ENCODE results near the gene SLC22A1. TPM values are rescaled to one million over a fixed set of nuclear protein-coding genes. Genes with fewer than 3 reads are reported as not detected.
"Not testable (repeated sequence)": the region's sequence is repeated elsewhere in the genome, so short reads cannot be mapped to it uniquely, and the experiment has no call there.

The SLC22A1 gene
- total RNA-seq, 2 donors from 2014 or later = 1.2 to 1.6 TPM

DNA sequence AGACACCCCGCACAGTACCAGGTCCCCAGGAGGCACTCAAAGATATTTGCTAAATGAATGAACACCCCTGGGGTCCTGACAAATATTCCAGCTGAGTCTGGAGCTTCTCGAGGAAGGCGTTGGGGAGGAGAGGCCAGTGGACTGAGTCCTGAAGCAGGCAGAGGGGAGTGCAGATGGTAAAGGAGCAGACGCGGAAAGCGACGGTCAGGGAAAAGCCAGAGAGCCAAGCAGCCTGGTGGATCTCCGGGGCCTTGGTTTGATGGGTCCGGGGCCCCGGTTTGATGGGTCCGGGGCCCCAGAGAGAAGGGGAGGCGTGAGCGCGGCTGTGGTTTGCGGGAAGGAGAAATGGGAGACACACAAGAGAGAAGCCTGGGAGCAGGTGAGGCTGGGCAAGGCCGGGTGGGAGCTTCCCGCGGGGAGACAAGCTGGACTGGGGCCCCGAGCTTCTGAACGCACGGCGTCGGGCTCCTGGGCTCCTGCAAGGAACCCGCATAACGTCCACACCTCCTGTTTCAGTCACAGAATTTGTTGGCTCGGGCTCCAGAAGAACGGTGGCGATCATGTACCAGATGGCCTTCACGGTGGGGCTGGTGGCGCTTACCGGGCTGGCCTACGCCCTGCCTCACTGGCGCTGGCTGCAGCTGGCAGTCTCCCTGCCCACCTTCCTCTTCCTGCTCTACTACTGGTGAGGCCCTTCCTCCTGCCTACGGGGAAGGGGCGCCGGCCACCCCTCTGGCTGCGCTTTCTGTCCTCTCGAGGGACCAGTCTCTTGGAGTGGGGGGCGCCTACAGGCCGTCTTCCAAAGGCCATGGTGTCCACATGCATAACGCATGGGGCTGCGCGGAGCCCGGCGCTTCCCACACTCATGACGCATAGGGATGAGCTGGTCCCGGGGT is 12.1 kb downstream of the SLC22A1 start:
- DNase-seq (ENCODE audit: low spot score) = no peak
- H3K9me3 ChIP-seq = no peaks in the 10 kb centered on the region
- no peak overlapping the region for H3K4me3 ChIP-seq
- no peaks in the 10 kb centered on the region for H3K27me3 ChIP-seq (replicated peaks; ENCODE audit: insufficient read depth)
- no peaks in the 10 kb centered on the region for H3K36me3 ChIP-seq
- TF ChIP-seq, protein P1, sequence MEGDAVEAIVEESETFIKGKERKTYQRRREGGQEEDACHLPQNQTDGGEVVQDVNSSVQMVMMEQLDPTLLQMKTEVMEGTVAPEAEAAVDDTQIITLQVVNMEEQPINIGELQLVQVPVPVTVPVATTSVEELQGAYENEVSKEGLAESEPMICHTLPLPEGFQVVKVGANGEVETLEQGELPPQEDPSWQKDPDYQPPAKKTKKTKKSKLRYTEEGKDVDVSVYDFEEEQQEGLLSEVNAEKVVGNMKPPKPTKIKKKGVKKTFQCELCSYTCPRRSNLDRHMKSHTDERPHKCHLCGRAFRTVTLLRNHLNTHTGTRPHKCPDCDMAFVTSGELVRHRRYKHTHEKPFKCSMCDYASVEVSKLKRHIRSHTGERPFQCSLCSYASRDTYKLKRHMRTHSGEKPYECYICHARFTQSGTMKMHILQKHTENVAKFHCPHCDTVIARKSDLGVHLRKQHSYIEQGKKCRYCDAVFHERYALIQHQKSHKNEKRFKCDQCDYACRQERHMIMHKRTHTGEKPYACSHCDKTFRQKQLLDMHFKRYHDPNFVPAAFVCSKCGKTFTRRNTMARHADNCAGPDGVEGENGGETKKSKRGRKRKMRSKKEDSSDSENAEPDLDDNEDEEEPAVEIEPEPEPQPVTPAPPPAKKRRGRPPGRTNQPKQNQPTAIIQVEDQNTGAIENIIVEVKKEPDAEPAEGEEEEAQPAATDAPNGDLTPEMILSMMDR (IDR thresholded peaks at IDR 0.05) = no peak
- H3K4me1 ChIP-seq (ENCODE audit: control insufficient read depth in 1 of 2, low read depth in 2 of 2) = peaks cover 7 to 26% of the 10 kb centered on the region in 2 donors
- H3K27ac ChIP-seq = peak overlapping the region; percentile 19 to 33
- no peak for ATAC-seq (ENCODE audit: insufficient number of reproducible peaks, low FRiP score, low read depth)

DNA sequence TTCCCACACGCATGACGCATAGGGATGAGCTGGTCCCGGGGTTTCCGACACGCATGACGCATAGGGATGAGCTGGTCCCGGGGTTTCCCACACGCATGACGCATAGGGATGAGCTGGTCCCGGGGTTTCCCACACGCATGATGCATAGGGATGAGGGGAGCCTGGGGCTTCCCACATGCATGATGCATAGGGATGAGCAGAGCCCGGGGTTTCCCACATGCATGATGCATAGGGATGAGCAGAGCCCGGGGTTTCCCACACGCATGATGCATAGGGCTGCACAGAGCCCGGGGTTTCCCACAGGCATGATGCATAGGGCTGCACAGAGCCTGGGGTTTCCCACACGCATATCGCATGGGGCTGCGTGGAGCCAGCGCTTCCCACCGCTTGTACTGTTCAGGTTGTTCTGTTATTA is 12.7 kb downstream of the SLC22A1 start:
- not testable (repeated sequence) for H3K27me3 ChIP-seq (replicated peaks; ENCODE audit: insufficient read depth); H3K27ac ChIP-seq; H3K9me3 ChIP-seq; H3K36me3 ChIP-seq; DNase-seq (ENCODE audit: low spot score); ATAC-seq (ENCODE audit: insufficient number of reproducible peaks, low FRiP score, low read depth); H3K4me3 ChIP-seq
- H3K4me1 ChIP-seq (ENCODE audit: control insufficient read depth in 1 of 2, low read depth in 2 of 2) = peaks cover 14 to 33% of the 10 kb centered on the region in 2 donors

DNA sequence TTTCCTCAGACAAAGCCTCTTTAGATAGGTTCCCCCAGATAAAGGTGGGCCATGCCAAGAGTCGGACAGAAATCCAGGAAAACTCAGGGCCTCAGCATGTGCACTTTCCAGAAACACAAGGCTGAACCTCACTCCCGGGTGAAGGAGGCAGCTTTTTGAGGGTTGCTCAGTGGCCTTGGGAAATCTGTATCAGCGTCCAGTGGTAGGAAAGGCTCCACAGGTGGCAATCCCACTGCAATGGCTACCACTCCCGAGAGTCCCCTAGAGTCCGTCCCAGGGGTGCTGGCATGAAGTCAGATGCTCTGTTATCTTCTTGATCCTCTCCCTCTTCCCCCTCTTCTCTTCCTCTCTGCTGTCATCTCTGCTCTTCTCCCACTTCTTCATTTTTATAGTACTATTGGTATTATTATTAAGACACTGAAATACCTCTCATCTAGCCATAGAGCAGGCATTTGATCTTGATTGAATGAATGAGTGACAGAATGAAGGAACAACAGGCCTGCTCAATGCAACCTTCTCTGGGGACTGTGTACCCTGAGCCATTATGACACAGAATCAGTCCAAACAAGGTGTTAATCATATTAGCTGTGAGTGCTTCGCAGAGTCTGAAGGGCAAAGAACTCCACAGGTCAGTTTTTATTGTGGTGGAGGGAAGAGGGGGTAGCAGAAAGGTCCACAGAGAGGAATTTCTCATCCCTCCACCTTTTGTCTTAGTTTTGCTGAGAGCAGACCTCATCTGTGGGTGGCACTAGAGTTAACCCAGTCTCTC is 13.3 kb downstream of the SLC22A1 start:
- Histone ChIP-seq H3K9me3 (no peaks in the 10 kb centered on the region), H3K27me3 (replicated peaks; ENCODE audit: insufficient read depth) (no peaks in the 10 kb centered on the region), H3K4me3 (no peak overlapping the region), H3K4me1 (ENCODE audit: control insufficient read depth in 1 of 2, low read depth in 2 of 2) (peaks cover 19 to 39% of the 10 kb centered on the region in 2 donors), H3K27ac (no peak overlapping the region), H3K36me3 (no peaks in the 10 kb centered on the region)
- DNase-seq (ENCODE audit: low spot score) (no peak), ATAC-seq (ENCODE audit: insufficient number of reproducible peaks, low FRiP score, low read depth) (no peak)
- TF ChIP-seq, protein P1 (IDR thresholded peaks at IDR 0.05) = no peak

DNA sequence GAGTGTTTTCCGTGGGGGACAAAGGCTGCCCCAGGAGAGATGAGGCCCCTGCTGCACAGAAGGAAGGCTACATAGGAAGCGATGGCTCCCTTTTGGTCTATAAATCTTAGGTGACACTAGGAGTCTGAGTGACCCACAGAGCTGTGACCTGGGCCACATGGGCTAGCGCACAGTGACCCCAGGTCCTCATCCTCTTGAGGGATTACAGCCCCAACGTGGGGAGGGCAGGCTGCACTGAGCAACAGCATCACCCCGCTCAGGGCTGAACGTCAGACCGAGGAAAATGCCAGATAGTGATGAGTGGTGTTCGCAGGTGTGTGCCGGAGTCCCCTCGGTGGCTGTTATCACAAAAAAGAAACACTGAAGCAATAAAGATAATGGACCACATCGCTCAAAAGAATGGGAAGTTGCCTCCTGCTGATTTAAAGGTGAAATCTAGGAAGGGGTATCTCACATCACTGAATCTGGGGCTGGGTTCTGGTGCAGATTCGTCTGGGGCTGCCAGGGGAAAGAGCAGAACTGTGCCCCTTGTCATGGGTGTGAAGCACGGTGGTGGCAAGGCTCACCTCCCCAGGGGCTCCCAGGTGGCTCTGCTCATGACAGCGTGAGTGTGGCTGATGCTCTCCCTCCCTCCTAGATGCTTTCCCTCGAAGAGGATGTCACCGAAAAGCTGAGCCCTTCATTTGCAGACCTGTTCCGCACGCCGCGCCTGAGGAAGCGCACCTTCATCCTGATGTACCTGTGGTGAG is 14.5 kb downstream of the SLC22A1 start:
- DNase-seq (ENCODE audit: low spot score) (no peak), ATAC-seq (ENCODE audit: insufficient number of reproducible peaks, low FRiP score, low read depth) (no peak)
- peaks cover 24 to 50% of the 10 kb centered on the region in 2 donors for H3K4me1 ChIP-seq (ENCODE audit: control insufficient read depth in 1 of 2, low read depth in 2 of 2)
- H3K27me3 ChIP-seq (replicated peaks; ENCODE audit: insufficient read depth) = no peaks in the 10 kb centered on the region
- H3K9me3 ChIP-seq = no peaks in the 10 kb centered on the region
- H3K27ac ChIP-seq = no peak overlapping the region
- TF ChIP-seq, protein P1 (IDR thresholded peaks at IDR 0.05) = no peak
- H3K4me3 ChIP-seq = no peak overlapping the region
- no peaks in the 10 kb centered on the region for H3K36me3 ChIP-seq

DNA sequence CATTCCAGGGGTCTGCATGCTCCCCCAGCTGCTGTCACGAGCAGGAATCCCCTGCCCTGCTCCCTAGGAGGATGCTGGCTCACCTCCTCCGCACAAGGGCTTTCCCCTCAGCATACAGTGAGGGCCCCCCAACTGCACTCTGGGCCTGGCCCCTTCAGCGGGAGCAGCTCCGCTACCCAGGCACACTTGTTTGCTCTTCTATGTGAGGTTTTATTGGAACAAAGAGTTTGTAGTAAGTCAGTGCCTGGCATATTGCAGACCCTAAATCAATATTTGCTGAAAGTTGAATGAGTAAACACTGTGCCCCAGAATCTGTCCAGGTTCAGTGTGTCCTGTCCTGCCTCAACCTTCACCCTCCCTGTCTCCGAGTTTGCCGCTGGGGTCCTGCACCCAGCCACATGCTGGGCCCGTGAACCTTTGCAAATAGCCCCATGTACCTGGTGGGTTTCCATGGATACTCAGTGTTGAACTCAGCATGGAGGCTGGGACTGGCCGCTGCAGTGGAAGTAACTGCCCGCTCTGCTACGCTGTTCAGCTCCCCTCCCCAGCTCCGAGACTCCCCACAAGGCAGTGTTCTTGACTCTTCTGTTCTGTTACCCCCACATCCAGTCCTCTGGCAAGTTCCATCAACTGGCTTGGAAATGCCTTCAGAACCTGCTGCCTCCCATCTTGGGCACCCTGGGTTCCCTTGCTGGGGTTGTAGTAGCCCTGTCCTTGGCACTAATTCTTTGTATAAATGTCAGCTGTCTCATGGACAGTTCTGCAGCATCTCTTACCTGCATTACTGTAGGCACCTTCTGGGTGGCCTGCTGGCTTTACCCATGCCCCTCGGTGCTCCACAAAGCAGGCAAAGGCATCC is 15.7 kb downstream of the SLC22A1 start:
- Histone ChIP-seq H3K4me1 (ENCODE audit: control insufficient read depth in 1 of 2, low read depth in 2 of 2) (peaks cover 26 to 54% of the 10 kb centered on the region in 2 donors), H3K9me3 (no peaks in the 10 kb centered on the region), H3K27ac (no peak overlapping the region), H3K27me3 (replicated peaks; ENCODE audit: insufficient read depth) (no peaks in the 10 kb centered on the region), H3K4me3 (no peak overlapping the region), H3K36me3 (no peaks in the 10 kb centered on the region)
- TF ChIP-seq, protein P1 (IDR thresholded peaks at IDR 0.05) = no peak
- DNase-seq (ENCODE audit: low spot score) = no peak
- ATAC-seq (ENCODE audit: insufficient number of reproducible peaks, low FRiP score, low read depth) = no peak

All from thoracic aorta (tissue), 2 donors.